GM10266 (cell line): Measurements from ENCODE around the gene EPS8L2.

Experiments used
- DNase-seq: peaks from one replicate; pipeline ENCODE4 v3.0.0; 2012; ENCODE audit errors: extremely low spot score
- TF ChIP-seq, protein P1 (sequence below): IDR thresholded peaks from 2 replicates; pipeline ENCODE4 v1.5.1; 2012; ENCODE audit warnings: mild to moderate bottlenecking, low read depth; ENCODE audit not compliant: control insufficient read depth, insufficient read depth; ENCODE audit errors: missing control alignments

Gene EPS8L2

DNA sequence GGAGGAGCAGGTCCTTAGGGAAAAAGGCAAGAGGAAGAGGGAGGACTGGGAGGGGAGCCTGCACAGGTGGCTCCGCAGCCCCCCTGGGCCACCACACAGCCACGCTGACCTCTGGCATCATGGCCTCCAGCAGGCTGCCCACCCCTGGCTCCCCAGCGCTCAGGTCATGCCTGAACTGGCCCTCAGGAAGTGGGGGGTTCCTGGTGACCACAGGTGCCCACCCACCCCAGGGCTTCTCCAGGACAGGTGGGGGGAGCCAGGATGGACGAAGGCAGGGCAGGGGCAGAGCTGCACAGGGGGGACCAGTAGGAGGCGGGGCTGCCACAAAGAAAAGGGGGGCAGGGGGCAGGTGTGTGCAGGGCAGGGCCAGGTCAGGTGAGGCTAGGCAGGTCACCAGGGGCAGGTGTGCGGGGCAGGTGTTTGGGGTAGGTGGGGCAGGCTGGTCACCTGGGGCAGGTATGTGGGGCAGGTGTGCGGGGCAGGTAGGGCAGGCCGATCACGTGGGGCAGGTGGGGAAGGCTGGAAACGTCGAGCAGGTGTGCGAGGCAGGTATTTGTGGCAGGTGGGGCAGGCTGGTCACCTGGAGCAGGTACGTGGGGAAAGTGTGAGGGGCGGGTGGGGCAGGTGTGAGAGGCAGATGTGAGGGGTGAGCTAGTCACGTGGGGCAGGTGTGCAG is 12.0 kb upstream of the EPS8L2 start:
- TF ChIP-seq, protein P1, sequence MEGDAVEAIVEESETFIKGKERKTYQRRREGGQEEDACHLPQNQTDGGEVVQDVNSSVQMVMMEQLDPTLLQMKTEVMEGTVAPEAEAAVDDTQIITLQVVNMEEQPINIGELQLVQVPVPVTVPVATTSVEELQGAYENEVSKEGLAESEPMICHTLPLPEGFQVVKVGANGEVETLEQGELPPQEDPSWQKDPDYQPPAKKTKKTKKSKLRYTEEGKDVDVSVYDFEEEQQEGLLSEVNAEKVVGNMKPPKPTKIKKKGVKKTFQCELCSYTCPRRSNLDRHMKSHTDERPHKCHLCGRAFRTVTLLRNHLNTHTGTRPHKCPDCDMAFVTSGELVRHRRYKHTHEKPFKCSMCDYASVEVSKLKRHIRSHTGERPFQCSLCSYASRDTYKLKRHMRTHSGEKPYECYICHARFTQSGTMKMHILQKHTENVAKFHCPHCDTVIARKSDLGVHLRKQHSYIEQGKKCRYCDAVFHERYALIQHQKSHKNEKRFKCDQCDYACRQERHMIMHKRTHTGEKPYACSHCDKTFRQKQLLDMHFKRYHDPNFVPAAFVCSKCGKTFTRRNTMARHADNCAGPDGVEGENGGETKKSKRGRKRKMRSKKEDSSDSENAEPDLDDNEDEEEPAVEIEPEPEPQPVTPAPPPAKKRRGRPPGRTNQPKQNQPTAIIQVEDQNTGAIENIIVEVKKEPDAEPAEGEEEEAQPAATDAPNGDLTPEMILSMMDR: no peak
- no peak for DNase-seq

DNA sequence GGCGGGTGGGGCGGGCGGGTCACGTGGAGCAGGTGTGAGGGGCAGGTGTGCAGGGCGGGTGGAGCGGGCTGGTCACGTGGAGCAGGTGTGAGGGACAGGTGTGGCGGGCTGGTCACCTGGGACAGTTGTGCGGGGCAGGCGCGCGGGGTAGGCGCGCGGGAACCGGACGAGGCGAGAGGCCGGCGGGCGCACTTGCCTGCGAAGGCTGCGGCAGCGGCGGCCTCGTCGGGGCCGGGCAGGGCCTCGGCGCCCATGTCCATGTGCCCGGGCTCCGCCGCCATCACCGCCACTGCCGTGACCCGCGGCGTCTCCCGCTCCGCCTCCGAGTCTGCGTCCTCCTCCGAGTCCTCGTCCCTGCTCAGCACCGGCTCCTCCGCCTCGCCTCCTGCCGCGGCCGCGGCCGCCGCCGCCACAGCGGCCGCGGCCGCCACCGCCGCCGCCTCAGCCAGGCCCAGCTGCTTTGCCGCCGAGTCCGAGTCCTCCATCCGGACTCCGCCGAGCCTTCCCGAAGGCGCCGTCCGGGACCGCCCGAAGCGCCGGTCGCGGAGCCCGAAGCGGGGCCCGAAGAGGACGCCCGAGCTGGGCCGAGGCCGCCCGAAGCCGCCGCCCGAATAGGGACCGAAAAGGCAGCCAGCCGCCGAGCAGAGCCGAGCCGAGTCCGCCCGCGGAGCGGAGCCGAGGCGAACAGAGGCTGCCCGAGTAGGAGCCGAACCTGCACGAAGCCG is 11.3 kb upstream of the EPS8L2 start, which contains the start of gene DEAF1:
TSS of gene DEAF1 (minus strand) at position 660 of the 725 bp plus-strand sequence. CDS start at position 485, 175 bp downstream.
- DNase-seq: peak; percentile 99
- TF ChIP-seq, protein P1: no peak

DNA sequence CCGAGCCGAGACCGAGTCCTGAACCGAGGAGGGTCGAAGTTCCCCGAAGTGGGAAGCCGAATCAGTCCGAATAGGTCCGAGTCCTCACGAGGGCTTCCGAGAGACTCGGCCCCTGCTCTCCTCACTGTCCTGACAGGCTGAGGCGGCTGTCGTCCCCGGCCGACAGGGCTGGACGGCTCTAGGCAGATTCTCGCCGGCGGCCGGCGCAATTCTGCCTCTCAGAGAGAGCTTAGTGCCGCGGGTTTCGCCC is 10.8 kb upstream of the EPS8L2 start:
- DNase-seq: no peak
- TF ChIP-seq, protein P1: no peak

DNA sequence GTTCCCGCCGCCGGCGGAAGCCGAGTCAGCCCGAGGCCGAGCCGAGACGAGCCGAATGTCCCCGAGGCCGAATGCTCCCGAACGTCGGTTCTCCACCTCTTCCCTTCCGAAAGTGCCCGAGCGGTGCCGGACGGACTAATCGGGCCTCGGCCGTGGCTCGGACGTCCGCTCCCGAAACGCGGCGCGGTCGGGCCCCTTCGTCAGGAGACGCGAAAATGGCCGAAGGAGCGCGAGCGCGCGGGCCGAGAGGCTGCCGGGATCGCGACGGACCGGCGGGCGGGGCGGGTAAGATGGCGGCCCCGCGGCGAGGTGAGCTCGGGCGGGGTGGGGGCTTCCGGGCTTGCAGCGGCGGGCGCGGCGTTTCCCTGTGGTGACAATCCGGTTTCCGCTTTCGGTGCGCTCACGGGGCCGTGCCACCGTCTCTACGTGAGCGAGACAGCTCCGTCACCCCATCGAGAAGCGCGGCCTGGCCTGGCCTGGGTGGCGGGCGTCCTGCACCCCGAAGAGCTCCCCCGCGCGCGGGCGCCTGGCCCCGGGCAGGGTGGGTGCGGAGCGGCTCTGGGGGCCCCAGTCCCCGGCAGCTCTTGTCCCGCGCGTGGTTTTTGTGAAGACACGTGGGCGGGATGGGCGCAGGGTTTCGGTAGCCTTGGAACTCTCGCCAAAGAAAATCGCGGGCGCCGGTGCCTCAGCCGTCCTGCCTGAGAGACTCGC is 10.3 kb upstream of the EPS8L2 start, which contains the start of gene TMEM80:
TSS of gene TMEM80 (plus strand) at position 279 of the 711 bp plus-strand sequence. CDS start at position 291, 12 bp downstream.
- TF ChIP-seq, protein P1: no peak
- peak; percentile 97 for DNase-seq

DNA sequence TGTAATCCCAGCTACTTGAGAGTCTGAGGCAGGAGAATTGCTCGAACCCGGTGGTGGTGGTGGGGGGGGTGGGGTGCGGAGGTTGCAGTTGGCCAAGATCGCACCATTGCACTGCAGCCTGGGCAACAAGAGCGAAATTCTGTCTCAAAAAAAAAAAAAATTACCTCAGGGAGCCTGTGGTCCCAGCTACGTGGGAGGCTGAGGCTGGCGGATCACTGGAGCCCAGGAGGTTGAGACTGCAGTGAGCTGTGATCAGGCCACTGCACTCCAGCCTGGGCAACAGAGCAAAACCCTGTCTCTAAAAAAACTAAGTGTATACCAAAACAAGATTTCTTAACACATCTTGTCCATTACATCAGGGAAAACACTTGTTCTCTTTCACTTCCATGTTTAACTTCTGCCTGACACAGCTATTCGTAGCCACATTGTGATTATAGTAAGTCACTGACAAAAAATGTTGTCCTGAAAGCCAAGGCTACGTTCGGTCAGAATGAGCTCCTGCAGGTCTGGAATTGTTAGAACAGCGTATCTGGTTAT is 9.0 kb upstream of the EPS8L2 start:
- peak; percentile 63 for DNase-seq
- TF ChIP-seq, protein P1: no peak

DNA sequence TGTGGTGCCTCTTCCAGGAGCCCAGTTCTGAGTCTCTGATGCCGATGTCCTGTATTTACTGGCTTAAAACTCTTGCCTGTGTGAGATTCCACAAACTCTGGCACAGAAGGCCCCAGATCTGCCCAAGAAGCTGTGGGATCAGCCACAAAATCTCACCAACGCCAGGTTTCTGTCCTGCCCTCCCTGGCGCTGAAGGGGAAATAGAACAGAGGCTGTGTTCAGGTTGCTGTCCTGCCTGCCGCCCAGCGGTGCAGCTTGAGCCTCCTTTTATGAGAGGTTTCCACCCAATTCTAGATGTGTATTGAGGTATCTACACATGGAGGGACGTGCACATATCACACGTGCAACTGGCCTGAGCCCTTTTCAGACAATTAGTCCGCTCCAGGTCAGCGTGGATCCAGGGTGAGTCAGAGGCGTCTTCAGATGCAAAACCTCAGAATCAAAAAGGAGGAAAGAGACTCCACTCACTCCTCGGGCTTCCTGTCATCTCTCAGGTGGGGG is 8.2 kb upstream of the EPS8L2 start:
- TF ChIP-seq, protein P1: no peak
- no peak for DNase-seq
